HEK293T (cell line): ENCODE results near the gene INSRR.

Source experiments
- ARNT ChIP-seq: fragments of 450-650 bp; IDR thresholded peaks from 2 replicates; pipeline ENCODE4 v1.6.1; 2017; ENCODE audit warnings: mild to moderate bottlenecking
- CTBP1 ChIP-seq: fragments of 450-650 bp; IDR thresholded peaks from 2 replicates; pipeline ENCODE4 v1.6.1; 2016; ENCODE audit warnings: borderline replicate concordance
- FOXK2 ChIP-seq: fragments of 450-650 bp; IDR thresholded peaks from 2 replicates; pipeline ENCODE4 v1.6.1; 2016; ENCODE audit warnings: mild to moderate bottlenecking
- HDGF ChIP-seq: fragments of 450-650 bp; IDR thresholded peaks from 2 replicates; pipeline ENCODE4 v1.6.1; 2017; ENCODE audit warnings: antibody characterized with exemption, borderline replicate concordance
- LEF1 ChIP-seq: fragments of 450-650 bp; IDR thresholded peaks from 2 replicates; pipeline ENCODE4 v1.6.1; 2017; ENCODE audit warnings: mild to moderate bottlenecking, borderline replicate concordance
- SP1 ChIP-seq: fragments of 450-650 bp; IDR thresholded peaks from 2 replicates; pipeline ENCODE4 v1.6.1; 2017
- TARDBP ChIP-seq: fragments of 450-650 bp; IDR thresholded peaks from 2 replicates; pipeline ENCODE4 v1.6.1; 2016
- ZNF384 ChIP-seq: fragments of 450-650 bp; IDR thresholded peaks from 2 replicates; pipeline ENCODE4 v1.6.1; 2016

- TF ChIP-seq ARNT (no peak), TARDBP (no peak), SP1 (no peak), FOXK2 (no peak), HDGF (no peak), LEF1 (no peak), ZNF384 (no peak), CTBP1 (no peak)
These were observed 17.4 kb upstream of the INSRR start for GRCh38 chr1:156876281-156876680.
